H1 (cell line): ENCODE measurements around the gene CREB3L4. TPM values are rescaled to one million over a fixed set of nuclear protein-coding genes. Genes with fewer than 3 reads are reported as not detected.

Source experiments
- CBX5 ChIP-seq: fragments of 300-800, 300-1000 bp; sonication (generic); IDR thresholded peaks from 2 replicates; pipeline ENCODE4 v1.7.1; 2016; ENCODE audit warnings: antibody characterized with exemption, low read length, low read depth
- CEBPB ChIP-seq: IDR thresholded peaks from 2 replicates; pipeline ENCODE4 v1.6.1; 2012; ENCODE audit warnings: low read depth, low read length
- E2F6 ChIP-seq: IDR thresholded peaks from 2 replicates; pipeline ENCODE4 v1.6.1; 2012; ENCODE audit warnings: inconsistent platforms
- MAFK ChIP-seq: IDR thresholded peaks from 2 replicates; pipeline ENCODE4 v1.6.1; 2012; ENCODE audit warnings: low read depth, mild to moderate bottlenecking, improper control_type of control experiment, low read length
- RNF2 ChIP-seq: fragments of 200-900, 300-1000 bp; sonication (generic); IDR thresholded peaks from 2 replicates; pipeline ENCODE4 v1.7.1; 2016; ENCODE audit warnings: borderline replicate concordance, low read depth, mild to moderate bottlenecking, antibody characterized with exemption, low read length; ENCODE audit not compliant: poor library complexity, severe bottlenecking; ENCODE audit errors: missing control alignments
- SAP30 ChIP-seq: fragments of 300-600 bp; sonication (generic); IDR thresholded peaks from 2 replicates; pipeline ENCODE4 v1.7.1; 2012; ENCODE audit warnings: low read length, moderate library complexity, mild to moderate bottlenecking, inconsistent platforms; ENCODE audit not compliant: insufficient read depth, insufficient replicate concordance
- SIN3A ChIP-seq, 2 experiments: IDR thresholded peaks in 1 of 2; conservative IDR thresholded peaks in 1 of 2; 2 replicates each; pipeline ENCODE4 v1.6.1; 2011 to 2012; ENCODE audit warnings: low read length in 2 of 2, improper control_type of control experiment in 1 of 2, low read depth in 1 of 2, mild to moderate bottlenecking in 1 of 2
- SP1 ChIP-seq: IDR thresholded peaks from 2 replicates; pipeline ENCODE4 v1.6.1; 2011; ENCODE audit warnings: low read depth, low read length
- TAF7 ChIP-seq: optimal IDR thresholded peaks from 2 replicates; pipeline ENCODE3; 2011; ENCODE audit warnings: low read depth, mild to moderate bottlenecking, inconsistent platforms, low read length, moderate library complexity, borderline replicate concordance
- TCF12 ChIP-seq: IDR thresholded peaks from 2 replicates; pipeline ENCODE4 v1.6.1; 2011; ENCODE audit warnings: low read depth, mild to moderate bottlenecking, low read length
- TEAD4 ChIP-seq: IDR thresholded peaks from 2 replicates; pipeline ENCODE4 v1.6.1; 2012; ENCODE audit warnings: low read depth, low read length, inconsistent platforms, mixed read lengths
- polyA plus RNA-seq, 7 experiments: library from polyadenylated mRNA; depleted of rRNA in 3 of 7; stranded (reverse) in 5 of 7; unstranded in 2 of 7; fragments of >200 nt in 5 of 7; fragments of 200-250 nt in 2 of 7; gene quantifications; 1 replicate in 5 of 7; 2 replicates in 1 of 7; 4 replicates in 1 of 7; pipeline versions ENCODE4 v1.2.1 to v1.2.3, GENCODE V29; 2011 to 2013; ENCODE audit warnings: missing spikeins in 2 of 7, mixed read lengths in 2 of 7
- total RNA-seq: library from RNA; stranded (reverse); fragmentation: NEBNext Ultra II Directional; extraction: Animal tissue kit (Norgen Biotek cat#: 25700); gene quantifications from 2 replicates; pipeline ENCODE4 v1.2.1, GENCODE V29; 2021

The CREB3L4 gene
- total and polyA plus RNA-seq, 2 of the 8 experiments (the other 6 are each of a cell fraction or from before 2014, with no cell fraction given), result 34.4 to 54.0 TPM

GRCh38 chr1:153977250-153978240 is 9.8 kb downstream of the CREB3L4 start, which contains the start of gene JTB (continued):
- TF ChIP-seq TEAD4 (no peak), SIN3A (conservative IDR thresholded peaks at IDR 0.05 in 1 of 2, IDR thresholded peaks at IDR 0.05 in 1 of 2; ENCODE audit: low read depth in 1 of 2, low read length in 2 of 2) (0 out of 4 replicates have a peak, but pooled peaks of 1 of the 2 experiments have one; percentile 59), CEBPB (no peak), SP1 (0 out of 2 replicates have a peak, but pooled peaks have one; percentile 25), TAF7 (peak; percentile 43), SAP30 (peak; percentile 56), MAFK (no peak), RNF2 (no peak), TCF12 (no peak), CBX5 (no peak), E2F6 (peak; percentile 75; the same call in 1 of the 2 replicates)
